SIG-M5 (cell line): ENCODE measurements around the gene INS.

Experiments used
- DNase-seq: peaks from one replicate; lab custom pipeline; 2025; lab: John Stamatoyannopoulos, UW

INS gene

DNA sequence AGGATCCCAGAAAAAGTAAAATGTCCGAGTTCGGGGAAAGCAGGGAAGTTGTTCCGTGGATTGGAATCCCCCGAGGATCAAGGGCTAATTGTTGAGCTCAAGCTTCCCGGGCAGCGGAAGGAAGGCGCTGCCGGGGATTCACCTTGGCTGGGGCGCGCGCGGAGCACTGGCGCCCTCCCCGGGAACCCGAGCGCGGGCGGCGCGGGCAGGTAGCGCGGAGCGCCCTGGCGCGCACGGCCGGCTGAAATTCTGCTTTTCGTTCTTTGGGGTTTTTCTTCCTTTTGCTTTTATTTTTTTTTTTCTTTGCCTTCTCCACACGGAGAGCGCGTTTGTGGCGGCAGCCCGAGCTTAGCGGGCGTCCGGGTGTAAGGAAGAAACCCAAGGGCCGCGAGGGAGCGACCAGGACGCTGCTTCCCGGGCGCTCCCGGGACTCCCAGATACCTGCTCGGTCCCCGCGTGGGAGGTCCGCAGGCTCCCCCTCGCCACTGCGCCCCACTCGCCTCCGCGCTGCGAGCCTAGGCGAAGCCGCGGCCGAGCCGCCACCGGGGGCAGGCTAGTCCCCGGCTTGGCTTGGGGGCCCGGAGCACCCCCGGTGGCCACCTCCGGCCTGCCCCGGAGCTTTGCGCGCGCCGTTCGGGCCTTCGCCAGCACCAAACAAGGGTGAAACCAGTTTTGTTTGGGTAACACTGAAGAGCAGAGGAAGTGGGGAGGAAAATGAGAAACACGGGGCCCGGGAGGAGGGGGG is 17.0 kb downstream of the INS start:
- DNase-seq, result no peak

DNA sequence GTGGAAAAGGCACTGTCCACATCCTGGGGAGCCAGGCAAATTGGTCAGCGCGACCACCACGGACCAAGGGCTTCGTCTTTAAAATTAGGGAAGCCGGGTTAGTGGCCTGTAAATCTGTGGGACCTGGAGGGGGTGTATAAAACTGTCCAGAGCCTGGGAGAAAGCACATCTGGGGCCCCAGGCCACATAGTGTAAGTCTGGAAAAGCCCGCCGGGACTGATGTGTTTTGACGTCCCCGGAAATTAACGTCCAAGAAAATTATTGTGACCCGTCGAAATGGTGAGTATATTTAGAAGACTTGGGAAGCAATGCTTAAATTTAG is 17.6 kb downstream of the INS start:
- DNase-seq, result no peak

DNA sequence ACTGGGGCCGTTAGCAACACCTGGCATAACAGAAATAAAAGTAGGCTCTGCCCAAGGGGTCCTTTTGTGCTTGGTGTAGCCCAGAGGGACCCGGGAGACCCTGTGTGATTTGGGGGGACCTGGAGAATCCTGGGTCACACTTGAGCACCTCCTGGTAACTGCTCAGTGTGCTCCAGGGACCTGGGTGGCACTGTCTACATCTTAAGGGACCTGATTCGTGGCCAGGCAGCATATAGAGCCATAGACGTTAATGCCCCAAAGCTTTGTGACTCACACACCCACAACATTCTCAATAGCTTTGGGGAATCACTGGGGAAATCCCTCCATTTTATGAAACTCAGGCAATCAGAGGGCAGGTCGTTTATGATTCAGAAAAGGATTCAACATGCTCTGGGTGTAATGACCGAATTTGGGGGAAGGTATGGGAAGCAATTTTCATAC is 18.2 kb downstream of the INS start:
- DNase-seq, result no peak

DNA sequence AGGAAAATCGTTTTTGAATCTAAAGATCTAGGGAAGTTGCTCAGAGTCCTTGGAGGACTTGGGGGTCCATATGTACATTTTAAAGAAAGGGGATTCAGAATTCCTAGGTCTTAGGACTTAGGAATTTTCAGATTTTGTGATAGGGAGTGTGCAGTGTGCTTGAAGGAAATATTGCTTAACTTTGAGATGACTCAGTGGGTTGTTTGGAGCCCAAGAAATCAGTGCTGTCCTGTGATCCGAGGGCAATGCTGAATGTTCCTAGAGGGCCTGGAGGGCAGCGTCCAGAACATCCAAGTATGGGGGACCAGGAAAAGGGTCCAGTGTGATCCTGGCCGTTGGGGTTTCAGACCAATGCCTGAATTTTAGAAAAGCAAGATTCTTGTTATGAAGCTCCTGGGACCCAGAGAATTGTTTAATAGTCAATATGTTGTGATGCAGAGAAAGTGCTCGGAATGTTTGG is 18.7 kb downstream of the INS start:
- no peak for DNase-seq

DNA sequence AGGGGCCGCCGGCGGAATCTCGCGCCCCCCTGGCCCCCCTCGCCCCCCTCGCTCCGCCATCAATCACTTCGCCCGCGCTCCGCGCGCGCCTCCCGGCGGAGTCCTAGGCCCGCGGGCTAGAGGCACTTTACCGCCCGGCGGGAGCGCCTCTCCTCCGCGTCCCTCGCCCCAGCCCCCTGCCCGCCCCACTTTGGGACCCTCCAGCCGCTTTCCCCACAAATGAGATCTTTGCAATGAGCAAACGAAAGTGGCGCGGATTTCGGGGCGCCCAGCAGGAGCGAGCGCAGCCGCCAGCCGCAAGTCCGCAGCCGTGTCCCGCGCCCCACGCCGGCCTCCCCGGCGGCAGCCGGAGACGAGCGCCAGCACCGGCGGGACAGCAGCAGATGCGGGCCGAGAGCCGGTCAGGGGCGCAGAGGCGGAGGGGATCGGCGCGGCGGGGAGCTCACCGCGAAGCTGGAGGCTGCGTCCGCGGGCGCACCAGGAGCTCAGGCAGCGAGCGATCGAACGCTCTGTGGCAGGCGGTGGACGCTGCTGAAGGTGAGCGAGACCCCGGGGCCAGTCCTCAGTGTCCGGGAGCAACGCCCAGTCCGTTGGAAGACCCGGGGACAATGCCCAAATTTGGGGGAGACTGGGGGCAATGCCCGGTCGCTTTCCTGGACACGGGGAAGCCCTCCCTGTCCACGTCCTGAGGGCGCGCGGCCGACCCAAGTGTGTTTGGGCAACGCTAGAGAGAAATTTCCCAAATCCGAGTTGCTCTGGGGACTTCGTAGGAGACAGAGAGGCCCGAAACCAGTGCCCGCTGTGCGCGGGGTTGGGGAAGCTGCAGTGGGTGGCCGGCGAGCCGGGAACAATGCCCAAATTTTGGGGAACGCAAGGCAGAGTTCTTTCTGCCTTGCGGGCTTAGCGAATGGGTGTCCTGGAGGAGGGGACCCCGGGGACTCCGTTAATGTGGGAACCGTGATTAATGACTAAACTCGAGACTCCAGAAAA is 20.3 kb downstream of the INS start:
- no peak for DNase-seq

DNA sequence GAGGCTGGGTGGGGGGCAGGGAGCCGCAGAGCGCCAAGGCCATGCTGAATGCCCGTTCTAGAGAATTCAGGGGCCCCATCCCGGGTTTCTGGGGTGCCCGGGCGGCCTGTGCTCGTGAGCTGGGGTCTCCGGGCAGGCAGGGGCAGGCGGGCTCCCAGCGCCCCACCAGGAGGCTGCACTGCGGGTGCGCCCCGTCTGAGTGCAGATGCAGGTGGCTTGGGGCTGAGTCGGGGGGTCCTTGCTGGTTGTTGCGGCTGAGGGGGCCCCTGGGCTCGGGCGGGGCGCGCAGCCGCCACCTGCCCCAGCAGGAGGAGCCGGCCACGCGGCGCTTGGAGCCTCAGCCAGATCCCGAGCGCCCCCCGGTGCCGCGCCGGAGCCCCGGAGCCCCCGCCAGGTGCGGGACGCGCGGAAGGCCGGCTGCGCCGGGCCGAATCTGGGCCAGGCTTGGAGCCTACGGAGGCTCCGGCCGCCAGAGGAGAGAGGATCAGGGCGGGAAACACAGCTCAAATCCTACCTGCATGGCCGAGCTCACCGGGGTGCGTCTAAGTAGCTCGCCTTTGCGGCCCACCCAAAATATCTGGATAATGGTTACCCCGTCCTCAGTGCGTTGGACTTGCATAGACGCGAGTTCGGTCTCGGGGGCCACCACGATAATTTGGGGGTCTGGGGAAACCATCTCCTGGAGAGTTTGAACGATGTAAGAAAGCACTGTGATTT is 21.2 kb downstream of the INS start:
- no peak for DNase-seq

DNA sequence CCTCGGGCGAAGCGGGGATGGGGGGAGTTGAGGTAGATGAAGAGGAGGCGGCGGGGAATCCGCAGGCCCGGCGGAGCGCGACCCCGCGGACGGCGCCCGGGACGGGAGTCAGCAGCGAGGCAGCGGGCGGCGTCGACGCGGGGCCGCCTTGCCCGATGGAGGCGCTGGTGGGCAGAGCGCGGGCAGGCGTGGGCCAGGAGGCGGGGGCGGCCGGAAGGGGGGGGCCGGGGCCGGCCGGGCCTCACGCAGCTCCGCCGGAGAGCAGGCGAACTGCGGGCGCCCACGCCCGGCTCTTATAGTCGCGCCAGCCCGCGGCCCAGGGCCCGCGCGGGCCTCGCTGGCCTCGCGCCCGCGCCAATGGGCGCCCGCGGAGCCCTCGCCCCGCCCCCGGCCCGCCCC is 21.9 kb downstream of the INS start, which contains the start of gene IGF2:
Gene IGF2, minus strand, starts transcription at position 267 of the 399 bp plus-strand sequence. CDS start 3,866 bp downstream, outside the sequence.
- DNase-seq, result no peak

DNA sequence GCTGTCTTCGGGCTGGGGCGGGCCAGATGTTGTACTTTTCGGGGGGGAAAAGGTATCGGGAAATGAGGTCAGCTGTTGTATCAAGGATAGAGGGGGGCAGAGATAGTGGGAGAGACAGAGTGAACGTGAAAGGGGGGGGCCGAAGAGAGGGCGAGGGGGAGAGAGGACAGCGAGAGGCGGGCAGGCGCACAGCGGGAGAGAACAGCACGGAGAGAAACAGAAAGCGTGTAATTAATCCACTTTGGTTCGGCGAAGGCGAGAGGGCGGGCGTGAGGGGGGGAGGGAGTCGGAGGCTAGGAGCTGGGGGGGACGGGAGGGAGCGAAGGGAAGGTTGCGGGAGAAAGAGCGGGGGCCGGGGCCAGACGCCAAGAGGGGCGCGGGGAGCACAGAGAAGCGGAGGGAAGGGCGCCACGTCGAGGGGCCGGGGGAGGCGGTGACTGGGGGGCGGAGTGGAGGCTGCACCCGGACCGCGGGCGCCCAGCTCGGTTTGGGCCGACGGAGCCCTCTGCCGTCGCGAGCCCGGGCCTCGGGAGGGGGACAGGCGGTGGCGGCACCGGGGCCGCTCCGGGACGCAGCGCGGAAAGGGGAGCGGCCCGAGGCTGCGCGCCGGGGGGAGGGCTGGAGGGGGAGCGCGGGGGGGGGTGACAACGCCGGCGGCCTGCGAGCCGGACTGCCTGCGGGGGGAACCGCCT is 22.4 kb downstream of the INS start:
- DNase-seq, result no peak

DNA sequence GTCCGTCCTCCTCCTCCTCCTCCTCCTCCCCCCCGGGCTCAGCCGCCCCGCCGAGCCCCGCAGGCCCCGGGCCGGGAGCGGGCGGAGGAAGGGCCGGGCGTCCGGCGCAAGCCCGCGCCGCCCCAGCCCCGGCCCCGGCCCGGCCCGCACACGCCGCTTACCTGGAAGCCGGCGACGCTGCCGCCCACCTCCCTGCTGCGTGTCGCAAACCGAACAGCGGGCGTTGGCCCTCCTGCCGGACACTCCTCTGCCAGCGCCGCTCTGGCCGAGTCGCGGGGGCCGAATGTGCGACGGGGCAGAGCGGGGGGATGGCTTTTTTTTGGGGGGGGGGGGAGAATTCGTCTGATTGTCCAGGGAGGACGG is 23.0 kb downstream of the INS start:
- DNase-seq, result no peak

DNA sequence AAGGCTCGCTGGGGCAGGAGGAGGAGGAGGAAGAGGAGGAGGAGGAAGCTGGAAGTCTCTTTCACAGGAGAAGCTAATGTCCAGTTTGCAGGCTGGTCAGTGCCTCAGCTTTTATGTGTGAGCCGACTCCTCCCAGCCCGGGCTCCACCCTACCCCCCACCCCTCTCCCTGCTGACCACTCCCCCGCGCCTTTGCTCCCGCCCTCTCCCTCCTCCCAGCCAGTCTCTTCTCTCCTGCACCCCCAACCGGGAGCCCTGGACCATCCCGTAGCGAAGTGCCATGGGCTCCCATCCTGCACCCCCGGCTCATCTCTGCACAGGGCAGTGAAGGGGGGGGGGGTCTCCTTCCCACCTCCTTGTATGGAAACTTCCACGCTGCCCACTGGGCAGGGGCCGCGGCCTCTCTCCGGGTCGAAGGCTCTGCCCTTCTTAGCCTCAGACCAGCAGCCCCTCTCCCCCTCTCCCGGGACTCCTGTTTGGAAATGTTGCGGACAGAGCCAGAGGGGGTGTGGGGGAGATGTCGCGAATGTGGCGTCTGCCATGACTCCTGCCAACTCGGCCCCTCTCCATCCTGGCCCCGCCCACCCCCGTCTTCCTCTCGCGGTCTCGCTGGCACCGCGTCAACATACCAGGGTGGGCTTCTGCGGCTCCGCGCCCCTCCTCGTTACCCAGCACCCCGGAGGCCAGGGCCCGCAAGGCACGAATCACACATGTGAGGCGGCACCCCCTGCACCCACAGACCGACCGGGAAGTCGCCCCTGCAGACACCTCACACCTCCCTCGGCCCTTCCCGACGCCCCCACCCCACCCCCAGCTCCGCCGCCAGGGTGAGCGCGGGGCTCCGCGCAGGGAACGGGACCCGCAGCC is 23.6 kb downstream of the INS start:
- no peak for DNase-seq

DNA sequence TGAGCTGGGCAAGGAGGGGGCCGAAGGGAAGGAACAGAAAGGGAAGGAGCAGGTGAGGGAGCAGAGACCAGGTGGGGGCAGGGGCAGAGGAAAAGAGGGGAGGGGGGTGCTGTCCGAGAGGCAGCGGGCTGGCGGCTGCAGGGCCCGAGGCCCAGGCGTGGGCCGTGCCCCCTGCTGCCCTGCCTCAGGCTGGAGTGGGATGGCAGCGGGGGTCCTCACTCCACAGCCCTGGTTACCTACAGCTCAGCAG is 24.1 kb downstream of the INS start:
- DNase-seq, result no peak

DNA sequence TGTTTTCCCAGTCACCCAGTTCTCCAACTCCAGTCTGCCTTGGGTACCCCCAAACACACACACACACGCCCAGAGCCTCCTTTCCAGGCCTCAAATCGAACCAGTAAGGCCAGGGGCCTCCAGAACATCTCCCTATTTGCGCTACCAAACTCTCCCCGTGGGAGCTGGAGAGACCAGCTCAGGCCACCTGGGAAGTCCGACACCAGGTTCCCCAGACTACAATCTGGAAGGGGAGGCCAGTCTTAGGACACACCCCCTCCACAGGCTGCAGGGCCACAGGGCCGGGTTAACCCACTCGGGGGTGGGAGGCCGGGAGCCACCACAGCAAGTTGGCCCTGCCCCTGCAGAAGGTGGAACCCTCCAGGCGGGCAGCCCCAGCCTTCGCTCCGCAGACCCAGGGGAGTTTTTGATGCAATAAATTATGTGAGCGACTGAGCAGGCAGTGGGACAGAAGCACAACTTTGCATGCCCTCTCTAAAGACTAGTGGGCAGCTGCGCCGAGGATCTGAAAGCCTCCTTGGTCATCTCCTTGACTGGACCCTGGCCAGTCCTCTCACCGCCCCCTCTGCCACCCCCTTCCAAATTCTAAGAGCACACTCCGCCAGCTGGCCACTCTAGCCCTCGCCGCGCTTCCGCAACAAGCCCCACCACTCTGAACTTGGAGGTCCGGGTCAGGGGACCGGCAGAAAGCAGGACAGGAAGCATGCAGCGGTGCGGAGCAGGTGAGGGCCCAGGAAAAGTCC is 24.6 kb downstream of the INS start:
- no peak for DNase-seq

DNA sequence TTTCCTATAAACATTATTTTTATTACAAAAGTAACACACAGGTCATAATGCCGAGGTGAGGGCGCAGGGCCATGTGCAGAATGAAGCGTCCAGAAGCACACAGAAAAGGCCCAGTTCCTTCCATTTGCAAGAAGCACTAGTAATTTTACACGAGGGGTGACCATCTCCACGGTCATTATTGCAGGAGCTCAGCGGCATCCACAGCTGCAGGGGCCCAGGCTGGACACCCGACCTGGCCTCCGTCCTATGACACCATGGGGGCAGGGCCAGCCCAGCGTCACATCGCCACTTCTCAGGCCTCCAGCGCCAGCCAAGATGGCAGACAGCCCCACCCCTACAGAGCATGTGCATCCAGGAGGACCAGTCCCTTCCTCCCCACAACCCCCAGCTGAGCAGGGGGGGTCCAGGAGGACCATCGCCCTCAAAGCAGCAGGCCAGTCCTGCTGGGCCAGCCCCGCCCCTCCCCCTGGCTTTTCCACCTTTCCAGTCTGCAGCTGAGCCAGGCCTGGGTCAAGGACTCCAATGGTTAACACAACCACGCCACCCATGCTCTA is 25.3 kb downstream of the INS start:
- DNase-seq, result no peak

DNA sequence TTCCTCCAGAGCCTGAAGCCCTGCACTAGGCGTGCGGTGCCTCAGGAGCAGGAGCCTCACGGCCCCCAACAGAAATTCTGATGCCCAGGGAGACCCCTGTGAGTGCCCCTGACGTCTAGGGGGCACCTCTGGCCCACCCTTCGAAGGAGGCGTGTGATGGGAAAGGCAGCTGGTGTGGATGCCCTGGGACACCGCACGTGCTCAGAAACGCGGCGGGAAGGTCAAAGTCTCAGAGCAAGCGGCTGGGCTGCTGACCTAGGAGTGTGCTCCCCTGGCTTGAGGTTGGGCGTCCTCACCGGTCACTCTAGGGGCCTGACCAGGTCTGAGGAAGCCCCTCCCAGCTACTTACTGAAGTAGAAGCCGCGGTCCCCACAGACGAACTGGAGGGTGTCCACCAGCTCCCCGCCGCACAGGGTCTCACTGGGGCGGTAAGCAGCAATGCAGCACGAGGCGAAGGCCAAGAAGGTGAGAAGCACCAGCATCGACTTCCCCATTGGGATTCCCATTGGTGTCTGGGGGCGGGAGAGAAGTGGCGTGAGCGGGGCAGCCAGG is 25.9 kb downstream of the INS start:
- no peak for DNase-seq

DNA sequence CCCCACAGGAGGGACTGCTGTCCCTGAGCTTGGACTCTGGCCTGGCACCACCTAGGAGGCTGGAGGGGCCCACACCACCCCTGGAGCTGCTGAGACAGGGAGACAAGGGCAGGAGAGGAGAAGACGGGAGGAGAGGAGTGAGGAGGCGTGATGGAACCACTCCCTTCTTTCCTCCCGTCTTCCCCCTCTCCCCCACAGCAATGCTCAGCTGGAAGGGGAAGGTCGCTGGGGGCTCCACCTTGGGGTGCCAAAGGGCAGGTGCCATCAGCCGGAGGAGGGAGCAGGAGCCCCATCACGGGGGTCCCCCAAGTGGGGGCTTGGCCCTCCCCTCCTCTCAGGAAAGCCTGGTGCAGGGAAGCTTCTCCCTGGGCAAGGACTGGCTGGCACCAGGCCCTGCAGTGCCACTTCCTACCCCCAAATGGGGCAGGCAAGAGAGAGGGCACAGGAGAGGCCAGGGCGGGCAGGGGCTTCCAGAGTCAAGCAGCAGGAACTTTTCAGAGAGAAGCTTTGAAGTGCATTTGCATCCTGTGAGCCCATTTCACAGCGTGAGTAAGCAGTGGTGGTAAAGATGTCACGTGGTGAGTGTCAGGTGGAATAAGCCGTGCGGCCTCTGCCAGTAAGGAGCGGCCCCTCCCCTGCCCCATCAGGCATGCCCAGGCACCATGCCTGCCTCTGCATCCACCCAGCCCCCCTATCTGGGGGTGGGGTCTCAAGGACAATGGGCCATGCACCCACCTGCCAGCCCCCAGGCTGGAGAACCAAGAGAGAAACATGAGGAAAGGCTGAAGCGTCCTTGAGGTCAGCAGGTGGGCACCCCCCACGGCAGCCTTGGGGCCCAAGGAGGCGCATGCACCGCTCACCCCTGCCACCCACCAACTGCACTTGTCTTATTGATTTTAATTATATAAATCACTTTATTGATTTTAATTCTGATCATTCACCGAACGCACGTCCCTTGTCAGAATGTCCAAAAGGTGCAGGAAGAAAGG is 26.7 kb downstream of the INS start:
- DNase-seq, result no peak

DNA sequence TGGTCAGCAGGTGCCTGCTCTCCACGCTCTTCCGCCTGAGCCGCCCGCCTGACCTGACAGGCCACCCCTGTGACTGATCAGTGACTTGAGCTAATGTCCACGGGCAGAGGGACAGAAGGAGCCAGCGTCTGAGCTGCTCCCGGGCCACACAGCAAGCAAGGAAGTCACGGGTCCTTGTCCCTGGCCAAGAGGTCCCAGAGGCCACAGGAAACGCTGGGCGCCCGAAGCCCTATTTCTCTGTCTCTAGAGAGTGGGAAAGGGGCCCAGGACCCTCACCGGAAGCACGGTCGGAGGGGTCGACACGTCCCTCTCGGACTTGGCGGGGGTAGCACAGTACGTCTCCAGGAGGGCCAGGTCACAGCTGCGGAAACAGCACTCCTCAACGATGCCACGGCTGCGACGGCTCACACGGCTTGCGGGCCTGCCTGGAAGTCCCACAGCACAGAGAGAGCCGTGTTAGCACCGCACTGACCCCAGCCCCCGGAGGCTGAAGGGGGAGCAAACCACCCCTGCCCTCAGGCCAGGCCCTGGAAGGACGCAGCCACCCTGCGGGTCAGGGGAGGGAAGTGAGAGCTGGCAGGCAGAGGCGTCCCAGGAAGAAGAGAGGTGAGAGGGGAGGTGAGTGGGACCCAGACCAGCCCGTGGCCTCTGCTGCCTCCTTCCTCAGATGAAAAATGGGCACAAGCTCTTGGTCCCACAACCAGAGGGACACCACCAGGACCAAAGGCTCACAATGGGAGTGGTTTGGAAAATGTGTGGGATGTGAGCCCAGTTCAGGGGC is 27.6 kb downstream of the INS start:
- DNase-seq, result no peak

DNA sequence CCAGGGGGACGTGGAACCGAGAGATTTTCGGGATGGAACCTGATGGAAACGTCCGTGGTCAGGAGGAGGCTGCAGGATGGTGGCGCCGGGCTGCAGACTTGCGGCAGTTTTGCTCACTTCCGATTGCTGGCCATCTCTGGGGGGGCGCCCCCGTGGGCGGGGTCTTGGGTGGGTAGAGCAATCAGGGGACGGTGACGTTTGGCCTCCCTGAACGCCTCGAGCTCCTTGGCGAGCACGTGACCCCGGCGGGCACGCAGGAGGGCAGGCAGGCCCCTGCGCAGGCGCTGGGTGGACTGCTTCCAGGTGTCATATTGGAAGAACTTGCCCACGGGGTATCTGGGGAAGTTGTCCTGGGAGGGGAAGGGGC is 28.2 kb downstream of the INS start:
- DNase-seq, result no peak

DNA sequence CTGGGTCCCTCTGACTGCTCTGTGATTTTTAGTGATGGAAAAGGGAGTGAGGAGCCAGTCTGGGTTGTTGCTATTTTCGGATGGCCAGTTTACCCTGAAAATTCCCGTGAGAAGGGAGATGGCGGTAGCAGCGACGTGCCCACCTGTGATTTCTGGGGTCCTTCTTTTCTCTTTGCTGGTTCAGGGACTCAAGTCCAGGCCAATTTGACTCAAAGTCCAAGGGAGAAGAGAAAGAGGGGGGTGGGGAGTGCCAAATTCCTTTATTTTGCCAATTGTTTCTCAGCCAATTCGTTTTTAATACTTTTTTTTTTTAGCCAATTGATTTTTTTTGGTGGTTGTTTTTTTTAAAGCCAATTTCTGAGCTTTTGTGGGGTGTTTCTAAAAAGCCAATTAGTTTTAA is 28.8 kb downstream of the INS start:
- DNase-seq, result no peak
